SK-N-SH (cell line): ENCODE measurements around the gene GNS. TPM values are rescaled to one million over a fixed set of nuclear protein-coding genes. Genes with fewer than 3 reads are reported as not detected.

Source experiments
- CTCF ChIA-PET: fragments of 300-600, 350-600 bp; formaldehyde crosslinking; extraction: SDS; loops from one replicate; lab custom pipeline; 2021; lab: Yijun Ruan, JAX
- POLR2A ChIA-PET: fragments of 350-600 bp; sonication (Branson Sonifier 250); formaldehyde crosslinking; extraction: SDS; loops from one replicate; lab custom pipeline; 2020; ENCODE audit warnings: antibody characterized with exemption, inconsistent platforms; lab: Yijun Ruan, JAX
- DNase-seq: peaks from one replicate; pipeline ENCODE4 v3.0.0; 2012
- H2AFZ ChIP-seq: fragments of 200-600 bp; sonication (generic); 2 replicates; pipeline ENCODE4 v1.8.1; 2016; ENCODE audit warnings: antibody characterized with exemption, mild to moderate bottlenecking, low read depth
- H3F3A ChIP-seq: fragments of 200-600 bp; sonication (generic); replicated peaks from 2 replicates; pipeline ENCODE3; 2016; ENCODE audit warnings: antibody characterized with exemption, mild to moderate bottlenecking; ENCODE audit not compliant: insufficient read depth
- H3K27ac ChIP-seq, 2 experiments: fragments of 200-500 bp in 1 of 2; fragments of 200-600 bp in 1 of 2; sonication (Bioruptor generic) in 1 of 2; sonication (generic), shearing (Covaris generic) in 1 of 2; 2 replicates each; pipeline versions ENCODE4 v1.5.1 to v1.6.1; 2014 to 2016; ENCODE audit warnings: low read depth in 2 of 2, inconsistent platforms in 1 of 2, low read length in 1 of 2, mild to moderate bottlenecking in 1 of 2, mixed read lengths in 1 of 2
- H3K27me3 ChIP-seq: fragments of 200-600 bp; sonication (generic), shearing (Covaris generic); 2 replicates; pipeline ENCODE4 v1.6.1; 2016; ENCODE audit warnings: mixed run types; ENCODE audit not compliant: insufficient read depth
- H3K36me3 ChIP-seq, 2 experiments: fragments of 200-500 bp in 1 of 2; fragments of 200-600 bp in 1 of 2; sonication (Bioruptor generic) in 1 of 2; sonication (generic) in 1 of 2; replicated peaks in 1 of 2; 2 replicates each; pipeline versions ENCODE3 to v1.5.1; 2014 to 2016; ENCODE audit warnings: low read length in 1 of 2, mild to moderate bottlenecking in 1 of 2; ENCODE audit not compliant: insufficient read depth in 2 of 2, control insufficient read depth in 1 of 2
- H3K4me1 ChIP-seq, 2 experiments: fragments of 200-500 bp in 1 of 2; fragments of 200-600 bp in 1 of 2; sonication (Bioruptor generic) in 1 of 2; sonication (generic), shearing (Covaris generic) in 1 of 2; 2 replicates each; pipeline versions ENCODE4 v1.5.1 to v1.6.1; 2014 to 2016; ENCODE audit warnings: low read depth in 1 of 2, low read length in 1 of 2, mixed run types in 1 of 2; ENCODE audit not compliant: insufficient read depth in 2 of 2, control insufficient read depth in 1 of 2
- H3K4me2 ChIP-seq: fragments of 200-600 bp; sonication (generic), shearing (Covaris generic); 2 replicates; pipeline ENCODE4 v1.6.1; 2017; ENCODE audit warnings: mixed run types
- H3K4me3 ChIP-seq, 2 experiments: fragments of 200-500 bp in 1 of 2; fragments of 200-600 bp in 1 of 2; sonication (Bioruptor generic) in 1 of 2; sonication (generic), shearing (Covaris generic) in 1 of 2; 2 replicates each; pipeline versions ENCODE4 v1.5.1 to v1.8.1; 2014 to 2016; ENCODE audit warnings: low read depth in 2 of 2, inconsistent platforms in 1 of 2, low read length in 1 of 2, mild to moderate bottlenecking in 1 of 2, mixed read lengths in 1 of 2, moderate library complexity in 1 of 2
- H3K79me2 ChIP-seq: fragments of 200-600 bp; sonication (generic); 2 replicates; pipeline ENCODE4 v1.8.1; 2017; ENCODE audit warnings: mild to moderate bottlenecking; ENCODE audit not compliant: insufficient read depth
- H3K9ac ChIP-seq: fragments of 200-600 bp; sonication (generic); 2 replicates; pipeline ENCODE4 v1.6.1; 2017; ENCODE audit warnings: mixed run types
- H3K9me2 ChIP-seq: fragments of 200-600 bp; sonication (generic); 2 replicates; pipeline ENCODE4 v1.6.1; 2017; ENCODE audit warnings: mixed run types
- H3K9me3 ChIP-seq: fragments of 200-600 bp; sonication (generic); 2 replicates; pipeline ENCODE4 v1.6.1; 2017; ENCODE audit warnings: mixed run types, mild to moderate bottlenecking, moderate library complexity
- H4K20me1 ChIP-seq: fragments of 200-600 bp; sonication (generic); 2 replicates; pipeline ENCODE4 v1.6.1; 2017; ENCODE audit warnings: mild to moderate bottlenecking, mixed run types; ENCODE audit not compliant: insufficient read depth
- CHD2 ChIP-seq: fragments of 150-350 bp; IDR thresholded peaks from 2 replicates; pipeline ENCODE4 v1.6.1; 2018; ENCODE audit warnings: low read length; ENCODE audit not compliant: partially characterized antibody
- CTCF ChIP-seq: fragments of 200-600 bp; sonication (generic); IDR thresholded peaks from 2 replicates; pipeline ENCODE4 v1.6.1; 2017; ENCODE audit warnings: antibody characterized with exemption, mild to moderate bottlenecking, moderate library complexity
- ELF1 ChIP-seq: IDR thresholded peaks from 2 replicates; pipeline ENCODE4 v1.4.0; 2012
- EP300 ChIP-seq, 2 experiments: IDR thresholded peaks; 2 replicates each; pipeline versions ENCODE4 v1.4.0 to v1.6.1; 2012; ENCODE audit warnings: borderline replicate concordance in 1 of 2, low read depth in 1 of 2, low read length in 1 of 2
- FOXM1 ChIP-seq: IDR thresholded peaks from 2 replicates; pipeline ENCODE4 v1.4.0; 2012; ENCODE audit warnings: low read depth, mild to moderate bottlenecking
- IRF3 ChIP-seq: fragments of 150-350 bp; IDR thresholded peaks from 2 replicates; pipeline ENCODE4 v1.6.1; 2016; ENCODE audit warnings: mild to moderate bottlenecking, low read depth, low read length
- JUND ChIP-seq: IDR thresholded peaks from 2 replicates; pipeline ENCODE4 v1.4.0; 2012
- MAX ChIP-seq: IDR thresholded peaks from 2 replicates; pipeline ENCODE4 v1.4.0; 2012; ENCODE audit warnings: low read depth
- MEF2A ChIP-seq: IDR thresholded peaks from 2 replicates; pipeline ENCODE4 v1.4.0; 2012; ENCODE audit warnings: low read depth, borderline replicate concordance
- RAD21 ChIP-seq: IDR thresholded peaks from 2 replicates; pipeline ENCODE4 v1.6.1; 2012; ENCODE audit warnings: mild to moderate bottlenecking, low read length
- RCOR1 ChIP-seq: fragments of 150-350 bp; IDR thresholded peaks from 2 replicates; pipeline ENCODE4 v1.6.1; 2017; ENCODE audit warnings: antibody characterized with exemption, low read length
- RXRA ChIP-seq: IDR thresholded peaks from 2 replicates; pipeline ENCODE4 v1.4.0; 2012; ENCODE audit warnings: low read depth, mild to moderate bottlenecking, borderline replicate concordance
- SIN3A ChIP-seq: IDR thresholded peaks from 2 replicates; pipeline ENCODE4 v1.6.1; 2012; ENCODE audit warnings: low read depth, mild to moderate bottlenecking, low read length, moderate library complexity, borderline replicate concordance
- WGBS: methylation state at CpG from one replicate; pipeline ENCODE4 v1.1.6; 2017; ENCODE audit warnings: low lambda C conversion rate; 5-methylcytosine and 5-hydroxymethylcytosine counted together
- polyA plus RNA-seq, 3 experiments: library from polyadenylated mRNA; depleted of rRNA; stranded (reverse); fragments of >200 nt; gene quantifications; 2 replicates each; pipeline ENCODE4 v1.2.3, GENCODE V29; 2012
- TF ChIP-seq, protein P1 (sequence below): IDR thresholded peaks from 2 replicates; pipeline ENCODE4 v1.6.1; 2012; ENCODE audit warnings: mild to moderate bottlenecking, low read depth, low read length, moderate library complexity
- TF ChIP-seq, protein P2 (sequence below): IDR thresholded peaks from 2 replicates; pipeline ENCODE4; 2012
- TF ChIP-seq, protein P3 (sequence below): IDR thresholded peaks from 2 replicates; pipeline ENCODE4 v1.4.0; 2012; ENCODE audit warnings: low read depth, borderline replicate concordance

Gene GNS
- polyA plus RNA-seq, 1 of the 3 experiments (the other 2 are of a cell fraction) = 74.8 TPM

GRCh38 chr12:64791036-64791435 lies 31.8 kb upstream of the GNS start:
- DNase-seq = no peak

DNA sequence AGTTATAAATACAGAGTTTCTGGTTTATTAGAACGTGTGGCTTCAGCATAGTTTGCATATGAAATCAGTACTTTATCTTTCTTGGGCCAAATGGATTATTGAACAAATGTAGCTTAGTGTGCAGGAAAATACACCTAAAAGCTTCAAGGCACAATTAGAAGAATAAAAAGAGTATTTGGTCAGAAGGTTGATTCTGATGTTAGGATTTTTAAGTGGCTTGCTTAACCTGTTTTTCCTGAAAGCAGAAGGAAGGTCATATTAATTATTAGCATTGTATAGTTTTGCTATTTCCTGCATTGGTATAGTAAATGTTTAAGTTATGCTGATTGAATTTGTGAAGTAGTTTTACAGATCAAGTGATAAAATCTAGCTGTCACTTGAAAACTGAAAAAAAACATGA lies 31.0 kb upstream of the GNS start:
- Histone ChIP-seq H3K27me3 (peaks cover 1% of the 10 kb centered on the region; the same call in 1 of the 2 replicates), H3K27ac (no peak overlapping the region), H3K4me1 (no peaks in the 10 kb centered on the region), H3K4me2 (no peak overlapping the region), H3K9me3 (no peaks in the 10 kb centered on the region), H3K36me3 (no peaks in the 10 kb centered on the region), H2AFZ (no peak overlapping the region), H3K79me2 (no peaks in the 10 kb centered on the region), H4K20me1 (no peaks in the 10 kb centered on the region), H3F3A (no peaks in the 10 kb centered on the region), H3K9ac (no peak overlapping the region), H3K9me2 (no peaks in the 10 kb centered on the region), H3K4me3 (no peak overlapping the region)
- DNase-seq = no peak
- POLR2A ChIA-PET = no interaction called here
- CTCF ChIA-PET = interaction anchor here (2.2 kb wide), 1 partner anchor 11 kb away, joined by 13 read pairs; no protein-coding TSS in a partner anchor
- 32% methylated on average over 1 of the region's 1 CpG for WGBS
- TF ChIP-seq, protein P1, sequence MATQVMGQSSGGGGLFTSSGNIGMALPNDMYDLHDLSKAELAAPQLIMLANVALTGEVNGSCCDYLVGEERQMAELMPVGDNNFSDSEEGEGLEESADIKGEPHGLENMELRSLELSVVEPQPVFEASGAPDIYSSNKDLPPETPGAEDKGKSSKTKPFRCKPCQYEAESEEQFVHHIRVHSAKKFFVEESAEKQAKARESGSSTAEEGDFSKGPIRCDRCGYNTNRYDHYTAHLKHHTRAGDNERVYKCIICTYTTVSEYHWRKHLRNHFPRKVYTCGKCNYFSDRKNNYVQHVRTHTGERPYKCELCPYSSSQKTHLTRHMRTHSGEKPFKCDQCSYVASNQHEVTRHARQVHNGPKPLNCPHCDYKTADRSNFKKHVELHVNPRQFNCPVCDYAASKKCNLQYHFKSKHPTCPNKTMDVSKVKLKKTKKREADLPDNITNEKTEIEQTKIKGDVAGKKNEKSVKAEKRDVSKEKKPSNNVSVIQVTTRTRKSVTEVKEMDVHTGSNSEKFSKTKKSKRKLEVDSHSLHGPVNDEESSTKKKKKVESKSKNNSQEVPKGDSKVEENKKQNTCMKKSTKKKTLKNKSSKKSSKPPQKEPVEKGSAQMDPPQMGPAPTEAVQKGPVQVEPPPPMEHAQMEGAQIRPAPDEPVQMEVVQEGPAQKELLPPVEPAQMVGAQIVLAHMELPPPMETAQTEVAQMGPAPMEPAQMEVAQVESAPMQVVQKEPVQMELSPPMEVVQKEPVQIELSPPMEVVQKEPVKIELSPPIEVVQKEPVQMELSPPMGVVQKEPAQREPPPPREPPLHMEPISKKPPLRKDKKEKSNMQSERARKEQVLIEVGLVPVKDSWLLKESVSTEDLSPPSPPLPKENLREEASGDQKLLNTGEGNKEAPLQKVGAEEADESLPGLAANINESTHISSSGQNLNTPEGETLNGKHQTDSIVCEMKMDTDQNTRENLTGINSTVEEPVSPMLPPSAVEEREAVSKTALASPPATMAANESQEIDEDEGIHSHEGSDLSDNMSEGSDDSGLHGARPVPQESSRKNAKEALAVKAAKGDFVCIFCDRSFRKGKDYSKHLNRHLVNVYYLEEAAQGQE = no peak
- TF ChIP-seq JUND (no peak), IRF3 (no peak), RCOR1 (no peak), FOXM1 (no peak), CHD2 (no peak), RAD21 (no peak), MEF2A (no peak), CTCF (no peak), SIN3A (no peak), ELF1 (no peak), RXRA (no peak)
- TF ChIP-seq, protein P2, sequence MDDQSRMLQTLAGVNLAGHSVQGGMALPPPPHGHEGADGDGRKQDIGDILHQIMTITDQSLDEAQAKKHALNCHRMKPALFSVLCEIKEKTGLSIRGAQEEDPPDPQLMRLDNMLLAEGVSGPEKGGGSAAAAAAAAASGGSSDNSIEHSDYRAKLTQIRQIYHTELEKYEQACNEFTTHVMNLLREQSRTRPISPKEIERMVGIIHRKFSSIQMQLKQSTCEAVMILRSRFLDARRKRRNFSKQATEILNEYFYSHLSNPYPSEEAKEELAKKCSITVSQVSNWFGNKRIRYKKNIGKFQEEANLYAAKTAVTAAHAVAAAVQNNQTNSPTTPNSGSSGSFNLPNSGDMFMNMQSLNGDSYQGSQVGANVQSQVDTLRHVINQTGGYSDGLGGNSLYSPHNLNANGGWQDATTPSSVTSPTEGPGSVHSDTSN = no peak

More at GRCh38 chr12:64791036-64791435, 31.8 kb upstream of the GNS start:
- H3K27ac ChIP-seq = no peak overlapping the region
- no peaks in the 10 kb centered on the region for H3K9me2 ChIP-seq
- H3K4me1 ChIP-seq = no peaks in the 10 kb centered on the region
- no peaks in the 10 kb centered on the region for H3K36me3 ChIP-seq
- H3K27me3 ChIP-seq = no peaks in the 10 kb centered on the region; the same call in 1 of the 2 replicates
- H3K4me3 ChIP-seq = no peak overlapping the region
- ChIA-PET CTCF (interaction anchor here (1.0 kb wide), 1 partner anchor 11 kb away, joined by 3 read pairs; no protein-coding TSS in a partner anchor), POLR2A (no interaction called here)
- no peaks in the 10 kb centered on the region for H3K9me3 ChIP-seq
- TF ChIP-seq, protein P3, sequence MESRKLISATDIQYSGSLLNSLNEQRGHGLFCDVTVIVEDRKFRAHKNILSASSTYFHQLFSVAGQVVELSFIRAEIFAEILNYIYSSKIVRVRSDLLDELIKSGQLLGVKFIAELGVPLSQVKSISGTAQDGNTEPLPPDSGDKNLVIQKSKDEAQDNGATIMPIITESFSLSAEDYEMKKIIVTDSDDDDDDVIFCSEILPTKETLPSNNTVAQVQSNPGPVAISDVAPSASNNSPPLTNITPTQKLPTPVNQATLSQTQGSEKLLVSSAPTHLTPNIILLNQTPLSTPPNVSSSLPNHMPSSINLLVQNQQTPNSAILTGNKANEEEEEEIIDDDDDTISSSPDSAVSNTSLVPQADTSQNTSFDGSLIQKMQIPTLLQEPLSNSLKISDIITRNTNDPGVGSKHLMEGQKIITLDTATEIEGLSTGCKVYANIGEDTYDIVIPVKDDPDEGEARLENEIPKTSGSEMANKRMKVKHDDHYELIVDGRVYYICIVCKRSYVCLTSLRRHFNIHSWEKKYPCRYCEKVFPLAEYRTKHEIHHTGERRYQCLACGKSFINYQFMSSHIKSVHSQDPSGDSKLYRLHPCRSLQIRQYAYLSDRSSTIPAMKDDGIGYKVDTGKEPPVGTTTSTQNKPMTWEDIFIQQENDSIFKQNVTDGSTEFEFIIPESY = no peak
- no peak for TF ChIP-seq MAX
- no peak for TF ChIP-seq EP300 (IDR thresholded peaks at IDR 0.05; ENCODE audit: borderline replicate concordance in 1 of 2, low read depth in 1 of 2, low read length in 1 of 2)
- TF ChIP-seq JUND = no peak
- no peak overlapping the region for H3K9ac ChIP-seq
- no peak overlapping the region for H3K4me2 ChIP-seq
- H3K79me2 ChIP-seq = no peaks in the 10 kb centered on the region
- H2AFZ ChIP-seq = no peak overlapping the region
- H4K20me1 ChIP-seq = no peaks in the 10 kb centered on the region
- no peaks in the 10 kb centered on the region for H3F3A ChIP-seq
